H1 (cell line): ENCODE results near the gene ANLN. TPM values are rescaled to one million over a fixed set of nuclear protein-coding genes. Genes with fewer than 3 reads are reported as not detected.

Source experiments
- CTCF ChIA-PET: fragments of 300-600 bp; sonication (Branson Sonifier 250); formaldehyde crosslinking; loops from one replicate; lab custom pipeline; 2021; ENCODE audit not compliant: partially characterized antibody; lab: Charles Lee
- POLR2A ChIA-PET: fragments of 300-600 bp; sonication (Branson Sonifier 250); formaldehyde crosslinking; loops from one replicate; lab custom pipeline; 2021; ENCODE audit warnings: inconsistent platforms; ENCODE audit not compliant: partially characterized antibody; lab: Charles Lee
- DNase-seq, 2 experiments: peaks; one replicate each; pipeline versions ENCODE4 v3.0.0 to v3.0.0-alpha.2; 2010 to 2022; ENCODE audit warnings: low spot score in 2 of 2, low read depth in 1 of 2, mixed read lengths in 1 of 2
- FAIRE-seq: peaks from 2 replicates; lab custom pipeline; 2011; peaks lifted over from hg19 to GRCh38; lab: Jason Lieb, UNC
- H2AFZ ChIP-seq: 2 replicates; pipeline ENCODE4 v1.8.1; 2012; ENCODE audit warnings: low read length, inconsistent platforms
- H2AK5ac ChIP-seq: 2 replicates; pipeline ENCODE4 v1.6.1; 2013; ENCODE audit warnings: low read depth, low read length
- H2BK120ac ChIP-seq: replicated peaks from 2 replicates; pipeline ENCODE3; 2013; ENCODE audit warnings: low read depth, low read length, inconsistent platforms
- H2BK12ac ChIP-seq: 2 replicates; pipeline ENCODE4 v1.6.1; 2013; ENCODE audit warnings: low read depth, low read length
- H2BK15ac ChIP-seq: 2 replicates; pipeline ENCODE4 v1.6.1; 2013; ENCODE audit warnings: low read length
- H2BK20ac ChIP-seq: 2 replicates; pipeline ENCODE4 v1.6.1; 2013; ENCODE audit warnings: low read length
- H2BK5ac ChIP-seq: 2 replicates; pipeline ENCODE4 v1.6.1; 2013; ENCODE audit warnings: low read depth, low read length
- H3K14ac ChIP-seq: 2 replicates; pipeline ENCODE4 v1.6.1; 2013; ENCODE audit warnings: inconsistent platforms; ENCODE audit not compliant: insufficient read length
- H3K18ac ChIP-seq: 2 replicates; pipeline ENCODE4 v1.6.1; 2013; ENCODE audit warnings: low read length; ENCODE audit errors: extremely low read depth
- H3K23ac ChIP-seq: 2 replicates; pipeline ENCODE4 v1.6.1; 2013; ENCODE audit warnings: inconsistent platforms; ENCODE audit not compliant: insufficient read length
- H3K23me2 ChIP-seq: 2 replicates; pipeline ENCODE4 v1.6.1; 2013; ENCODE audit warnings: low read depth, low read length
- H3K27ac ChIP-seq: 2 replicates; pipeline ENCODE4 v1.6.1; 2011; ENCODE audit warnings: low read depth, low read length, inconsistent platforms
- H3K27me3 ChIP-seq, 4 experiments: replicated peaks in 1 of 4; 1 replicate in 1 of 4; 2 replicates in 3 of 4; pipeline versions ENCODE4 v1.6.1 to v1.8.1; 2011 to 2013; ENCODE audit warnings: low read length in 3 of 4, mild to moderate bottlenecking in 3 of 4, inconsistent platforms in 2 of 4, mixed read lengths in 2 of 4, moderate library complexity in 1 of 4; ENCODE audit not compliant: control insufficient read depth in 3 of 4, insufficient read depth in 3 of 4; ENCODE audit errors: extremely low read depth in 1 of 4
- H3K36me3 ChIP-seq, 4 experiments: 2 replicates each; pipeline versions ENCODE4 v1.6.1 to v1.8.1; 2011 to 2013; ENCODE audit warnings: mild to moderate bottlenecking in 4 of 4, low read length in 3 of 4, moderate library complexity in 2 of 4, control low read depth in 1 of 4, inconsistent platforms in 1 of 4; ENCODE audit not compliant: insufficient read depth in 4 of 4, control insufficient read depth in 2 of 4
- H3K4ac ChIP-seq: replicated peaks from 2 replicates; pipeline ENCODE3; 2013; ENCODE audit warnings: low read length, low read depth, mixed read lengths, inconsistent platforms; ENCODE audit not compliant: insufficient read length
- H3K4me1 ChIP-seq, 4 experiments: replicated peaks in 1 of 4; 1 replicate in 1 of 4; 2 replicates in 3 of 4; pipeline versions ENCODE4 v1.6.1 to v1.8.1; 2011 to 2013; ENCODE audit warnings: low read length in 3 of 4, inconsistent platforms in 2 of 4, mixed read lengths in 1 of 4; ENCODE audit not compliant: insufficient read depth in 4 of 4, control insufficient read depth in 3 of 4
- H3K4me2 ChIP-seq, 2 experiments: 2 replicates each; pipeline versions ENCODE4 v1.6.1 to v1.8.1; 2011 to 2013; ENCODE audit warnings: low read depth in 2 of 2, low read length in 2 of 2, control low read depth in 1 of 2, inconsistent platforms in 1 of 2, mild to moderate bottlenecking in 1 of 2; ENCODE audit not compliant: insufficient read depth in 1 of 2
- H3K4me3 ChIP-seq, 4 experiments: fragments of 200-600, 300-600 bp in 1 of 4; sonication (generic), shearing (Covaris generic), sonication (Bioruptor Twin) in 1 of 4; 2 replicates each; pipeline versions ENCODE4 v1.5.1 to v1.8.1; 2011 to 2016; ENCODE audit warnings: low read length in 4 of 4, low read depth in 3 of 4, control low read depth in 2 of 4, inconsistent platforms in 2 of 4, mild to moderate bottlenecking in 2 of 4, mixed read lengths in 1 of 4, moderate library complexity in 1 of 4; ENCODE audit not compliant: insufficient read depth in 2 of 4; ENCODE audit errors: extremely low read depth in 1 of 4
- H3K56ac ChIP-seq: replicated peaks from 2 replicates; pipeline ENCODE3; 2013; ENCODE audit warnings: low read depth, mild to moderate bottlenecking, mixed read lengths, low read length, inconsistent platforms; ENCODE audit not compliant: insufficient read length
- H3K79me1 ChIP-seq: 2 replicates; pipeline ENCODE4 v1.6.1; 2013; ENCODE audit warnings: low read depth, low read length, control low read depth
- H3K79me2 ChIP-seq, 2 experiments: 2 replicates each; pipeline versions ENCODE4 v1.6.1 to v1.8.1; 2012 to 2013; ENCODE audit warnings: low read length in 2 of 2, mild to moderate bottlenecking in 2 of 2, inconsistent platforms in 1 of 2; ENCODE audit not compliant: insufficient read depth in 2 of 2, control insufficient read depth in 1 of 2
- H3K9ac ChIP-seq, 4 experiments: replicated peaks in 1 of 4; 1 replicate in 1 of 4; 2 replicates in 3 of 4; pipeline versions ENCODE4 v1.6.1 to v1.8.1; 2011 to 2013; ENCODE audit warnings: low read depth in 3 of 4, low read length in 3 of 4, control low read depth in 2 of 4, mild to moderate bottlenecking in 2 of 4, moderate library complexity in 2 of 4, inconsistent platforms in 1 of 4; ENCODE audit errors: extremely low read depth in 1 of 4
- H3K9me3 ChIP-seq, 2 experiments: 2 replicates each; pipeline versions ENCODE4 v1.6.1 to v1.8.1; 2012 to 2013; ENCODE audit warnings: mild to moderate bottlenecking in 2 of 2, moderate library complexity in 2 of 2, control low read depth in 1 of 2, inconsistent platforms in 1 of 2, low read depth in 1 of 2, low read length in 1 of 2, mixed read lengths in 1 of 2; ENCODE audit not compliant: insufficient read depth in 2 of 2
- H4K20me1 ChIP-seq, 2 experiments: replicated peaks in 1 of 2; 2 replicates each; pipeline versions ENCODE3 to v1.8.1; 2011 to 2013; ENCODE audit warnings: inconsistent platforms in 2 of 2, low read length in 2 of 2, mild to moderate bottlenecking in 1 of 2; ENCODE audit not compliant: insufficient read depth in 2 of 2, control insufficient read depth in 1 of 2
- H4K5ac ChIP-seq: 2 replicates; pipeline ENCODE4 v1.6.1; 2013; ENCODE audit warnings: low read length, low read depth, mixed read lengths, inconsistent platforms; ENCODE audit not compliant: insufficient read length
- H4K8ac ChIP-seq: 2 replicates; pipeline ENCODE4 v1.8.0; 2013; ENCODE audit warnings: mild to moderate bottlenecking, moderate library complexity, low read length, inconsistent platforms; ENCODE audit not compliant: insufficient read depth; ENCODE audit errors: extremely low read depth
- H4K91ac ChIP-seq: replicated peaks from 2 replicates; pipeline ENCODE3; 2013; ENCODE audit warnings: low read length, mixed read lengths, inconsistent platforms; ENCODE audit not compliant: insufficient read length
- BACH1 ChIP-seq: IDR thresholded peaks from 2 replicates; pipeline ENCODE4 v1.6.1; 2012; ENCODE audit warnings: low read length, improper control_type of control experiment
- CBX5 ChIP-seq: fragments of 300-800, 300-1000 bp; sonication (generic); IDR thresholded peaks from 2 replicates; pipeline ENCODE4 v1.7.1; 2016; ENCODE audit warnings: antibody characterized with exemption, low read length, low read depth
- EZH2 ChIP-seq: fragments of 200-600 bp; sonication (generic); IDR thresholded peaks from 2 replicates; pipeline ENCODE4 v1.7.1; 2012; ENCODE audit warnings: low read depth, mild to moderate bottlenecking, moderate library complexity, low read length, inconsistent platforms; ENCODE audit not compliant: severe bottlenecking
- HDAC6 ChIP-seq: IDR thresholded peaks from one replicate; pipeline ENCODE4 v1.7.1; 2012; ENCODE audit warnings: low read depth, mild to moderate bottlenecking, inconsistent platforms, low read length, moderate library complexity
- KDM4A ChIP-seq: IDR thresholded peaks from one replicate; pipeline ENCODE4 v1.7.1; 2012; ENCODE audit warnings: low read depth, mild to moderate bottlenecking, moderate library complexity, low read length, inconsistent platforms; ENCODE audit not compliant: severe bottlenecking
- NANOG ChIP-seq: IDR thresholded peaks from 2 replicates; pipeline ENCODE4 v1.6.1; 2011; ENCODE audit warnings: low read length, low read depth, mild to moderate bottlenecking, inconsistent platforms; ENCODE audit not compliant: insufficient read depth, poor library complexity, severe bottlenecking
- NRF1 ChIP-seq: IDR thresholded peaks from 2 replicates; pipeline ENCODE4 v1.6.1; 2011; ENCODE audit warnings: mild to moderate bottlenecking, low read depth, low read length, improper control_type of control experiment
- POU5F1 ChIP-seq: IDR thresholded peaks from 2 replicates; pipeline ENCODE4 v1.6.1; 2011; ENCODE audit warnings: low read depth, mild to moderate bottlenecking, low read length, moderate library complexity
- SIRT6 ChIP-seq: IDR thresholded peaks from one replicate; pipeline ENCODE4 v1.7.1; 2012; ENCODE audit warnings: low read length, inconsistent platforms
- SP1 ChIP-seq: IDR thresholded peaks from 2 replicates; pipeline ENCODE4 v1.6.1; 2011; ENCODE audit warnings: low read depth, low read length
- SP2 ChIP-seq: IDR thresholded peaks from 2 replicates; pipeline ENCODE4 v1.6.1; 2012; ENCODE audit warnings: mild to moderate bottlenecking, low read length, inconsistent platforms
- SRF ChIP-seq: IDR thresholded peaks from 2 replicates; pipeline ENCODE4 v1.6.1; 2011; ENCODE audit warnings: mild to moderate bottlenecking, low read depth, low read length, moderate library complexity
- WGBS, 2 experiments: shearing (Covaris generic) in 1 of 2; methylation state at CpG; one replicate each; pipeline versions ENCODE4 v1.1.6 to v1.1.7; 2013 to 2015; ENCODE audit warnings: low lambda C conversion rate in 2 of 2, mixed read lengths in 2 of 2, inconsistent platforms in 1 of 2, low coverage in 1 of 2, missing lambda C conversion rate in 1 of 2; ENCODE audit not compliant: insufficient replicate concordance in 2 of 2, insufficient coverage in 1 of 2, insufficient read length in 1 of 2; ENCODE audit errors: extremely low coverage in 1 of 2, missing lambda C conversion rate in 1 of 2; 5-methylcytosine and 5-hydroxymethylcytosine counted together
- polyA plus RNA-seq, 7 experiments: library from polyadenylated mRNA; depleted of rRNA in 3 of 7; stranded (reverse) in 5 of 7; unstranded in 2 of 7; fragments of >200 nt in 5 of 7; fragments of 200-250 nt in 2 of 7; gene quantifications; 1 replicate in 5 of 7; 2 replicates in 1 of 7; 4 replicates in 1 of 7; pipeline versions ENCODE4 v1.2.1 to v1.2.3, GENCODE V29; 2011 to 2013; ENCODE audit warnings: missing spikeins in 2 of 7, mixed read lengths in 2 of 7
- total RNA-seq: library from RNA; stranded (reverse); fragmentation: NEBNext Ultra II Directional; extraction: Animal tissue kit (Norgen Biotek cat#: 25700); gene quantifications from 2 replicates; pipeline ENCODE4 v1.2.1, GENCODE V29; 2021

Gene ANLN
- total and polyA plus RNA-seq, 2 of the 8 experiments (the other 6 are each of a cell fraction or from before 2014, with no cell fraction given): 18.5 to 90.1 TPM

DNA sequence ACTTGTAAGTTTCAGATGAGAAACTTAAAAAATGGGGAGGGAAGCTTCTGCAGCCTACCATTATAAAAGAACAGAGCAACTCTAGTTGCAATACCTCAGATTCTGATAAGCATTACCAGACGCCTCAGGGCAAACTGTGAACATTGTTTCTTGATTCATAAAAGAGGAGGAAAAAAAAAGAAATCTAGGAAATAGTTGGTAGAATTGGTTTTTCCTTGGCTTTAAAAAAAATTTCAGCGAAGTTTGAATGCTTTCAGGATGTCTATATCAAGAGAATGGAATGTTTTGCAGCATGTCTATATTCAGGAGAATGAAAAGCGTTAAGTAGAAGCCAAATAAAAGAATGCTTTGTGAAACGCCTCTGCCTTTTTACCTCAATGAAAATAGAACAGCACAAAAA is 17.5 kb upstream of the ANLN start:
- no peak overlapping the region for H2BK15ac ChIP-seq
- peaks cover 0 to 13% (median 7%) of the 10 kb centered on the region in 4 experiments; a peak in 4 of 7 replicates for H3K27me3 ChIP-seq
- no peak for FAIRE-seq
- H2BK20ac ChIP-seq: no peak overlapping the region
- ChIA-PET CTCF (no interaction called here), POLR2A (interaction anchor here (1.0 kb wide), 1 partner anchor 18 kb away, joined by 3 read pairs; no protein-coding TSS in a partner anchor)
- H4K8ac ChIP-seq: no peak overlapping the region
- H3K27ac ChIP-seq: no peak overlapping the region
- H3K4me2 ChIP-seq: no peak overlapping the region
- H2BK120ac ChIP-seq: no peak overlapping the region
- peaks cover 2% of the 10 kb centered on the region for H3K23me2 ChIP-seq
- H3K56ac ChIP-seq: no peak overlapping the region
- H2BK5ac ChIP-seq: no peak overlapping the region
- H3K9ac ChIP-seq: no peak overlapping the region
- no peak overlapping the region for H4K91ac ChIP-seq
- H3K23ac ChIP-seq: no peak overlapping the region
- no peaks in the 10 kb centered on the region for H3K79me2 ChIP-seq
- H2AFZ ChIP-seq: no peak overlapping the region
- H4K5ac ChIP-seq: no peak overlapping the region
- H3K36me3 ChIP-seq: no peaks in the 10 kb centered on the region
- H4K20me1 ChIP-seq: peaks cover 0 to 2% of the 10 kb centered on the region in 2 experiments
- no peak overlapping the region for H3K14ac ChIP-seq
- H3K4me1 ChIP-seq: no peaks in the 10 kb centered on the region
- 85% methylated on average over 4 of the region's 4 CpGs; no CpG with 5 or more reads in 1 of the 2 experiments for WGBS, 2 experiments
- H3K4me3 ChIP-seq: no peak overlapping the region
- H3K4ac ChIP-seq: no peak overlapping the region
- no peak overlapping the region for H2BK12ac ChIP-seq
- H2AK5ac ChIP-seq: no peak overlapping the region
- TF ChIP-seq SRF (no peak), SP2 (no peak), EZH2 (no peak), SP1 (no peak), BACH1 (no peak), HDAC6 (no peak), KDM4A (no peak), POU5F1 (no peak), SIRT6 (no peak), NRF1 (no peak), NANOG (no peak), CBX5 (no peak)
- TF ChIP-seq, all 59 proteins: peak for 0
- Histone ChIP-seq H3K9me3 (no peaks in the 10 kb centered on the region), H3K18ac (no peak overlapping the region), H3K79me1 (no peaks in the 10 kb centered on the region)
- no peak for DNase-seq
